ENCODE data around the gene AEBP2. TPM values are rescaled to one million over a fixed set of nuclear protein-coding genes. Genes with fewer than 3 reads are reported as not detected.
A peak's percentile ranks its signal among the peaks of the same experiment; 100 is the strongest.
"Not testable (repeated sequence)": the region's sequence is repeated elsewhere in the genome, so short reads cannot be mapped to it uniquely, and the experiment has no call there.

Gene AEBP2
- total RNA-seq, 1 experiment from 2014 or later, result 14.4 TPM

- DNase-seq (ENCODE audit: low read depth), result no peak
Observed at GRCh38 chr12:19421503-19422282, 17.6 kb upstream of the AEBP2 start.

GRCh38 chr12:19423166-19423930 is 15.9 kb upstream of the AEBP2 start:
- DNase-seq (ENCODE audit: low read depth), result no peak

GRCh38 chr12:19428246-19428645 is 11.0 kb upstream of the AEBP2 start:
- no peak for DNase-seq (ENCODE audit: low read depth)

- DNase-seq (ENCODE audit: low read depth), result not testable (repeated sequence)
Observed at GRCh38 chr12:19429491-19429890, 9.8 kb upstream of the AEBP2 start.

- DNase-seq (ENCODE audit: low read depth), result no peak
Observed at GRCh38 chr12:19430988-19431387, 8.3 kb upstream of the AEBP2 start.

- DNase-seq (ENCODE audit: low read depth), result peak; percentile 36
Observed at GRCh38 chr12:19431407-19432308, 7.6 kb upstream of the AEBP2 start.

GRCh38 chr12:19432309-19433170 is 6.8 kb upstream of the AEBP2 start:
- no peak for DNase-seq (ENCODE audit: low read depth)

GRCh38 chr12:19434538-19434937 is 4.8 kb upstream of the AEBP2 start:
- DNase-seq (ENCODE audit: low read depth), result no peak

- no peak for DNase-seq (ENCODE audit: low read depth)
Observed at GRCh38 chr12:19435831-19436497, 3.3 kb upstream of the AEBP2 start.

GRCh38 chr12:19436931-19437330 is 2.4 kb upstream of the AEBP2 start:
- DNase-seq (ENCODE audit: low read depth), result peak; percentile 9

GRCh38 chr12:19437996-19438395 is 1.3 kb upstream of the AEBP2 start:
- DNase-seq (ENCODE audit: low read depth), result no peak

GRCh38 chr12:19440019-19440858 is 947 bp downstream of the AEBP2 start:
- peak; percentile 52 for DNase-seq (ENCODE audit: low read depth)

- DNase-seq (ENCODE audit: low read depth), result peak; percentile 15
Observed at GRCh38 chr12:19440916-19441315, 1.6 kb downstream of the AEBP2 start.

- DNase-seq (ENCODE audit: low read depth), result no peak
Observed at GRCh38 chr12:19443585-19443984, 4.3 kb downstream of the AEBP2 start.

- DNase-seq (ENCODE audit: low read depth), result no peak
Observed at GRCh38 chr12:19444097-19444496, 4.8 kb downstream of the AEBP2 start.

GRCh38 chr12:19447386-19447785 is 8.1 kb downstream of the AEBP2 start:
- DNase-seq (ENCODE audit: low read depth), result no peak

- DNase-seq (ENCODE audit: low read depth), result no peak
Observed at GRCh38 chr12:19449814-19450213, 10.5 kb downstream of the AEBP2 start.

- peak; percentile 8 for DNase-seq (ENCODE audit: low read depth)
Observed at GRCh38 chr12:19450362-19450761, 11.1 kb downstream of the AEBP2 start.

- no peak for DNase-seq (ENCODE audit: low read depth)
Observed at GRCh38 chr12:19451196-19451595, 11.9 kb downstream of the AEBP2 start.

GRCh38 chr12:19453961-19454360 is 14.7 kb downstream of the AEBP2 start:
- DNase-seq (ENCODE audit: low read depth), result no peak
